ENCODE data around the gene CCDC60. TPM values are rescaled to one million over a fixed set of nuclear protein-coding genes. Genes with fewer than 3 reads are reported as not detected.

Gene CCDC60
- polyA plus RNA-seq, 3 donors = not detected

- no peaks in the 10 kb centered on the region for H4K20me1 ChIP-seq (ENCODE audit: insufficient read depth, low read length)
- H3K79me2 ChIP-seq (ENCODE audit: insufficient read depth, low read length) = no peaks in the 10 kb centered on the region
- Mint-ChIP-seq H3K4me1 (peaks cover 2% of the 10 kb centered on the region), H3K36me3 (no peaks in the 10 kb centered on the region), H3K27ac (peak overlapping the region in 1 of 7 donors; percentile 73), H3K27me3 (ENCODE audit: low read depth in 3 of 3) (peaks cover 1 to 9% (median 2%) of the 10 kb centered on the region in 3 donors), H3K4me3 (no peak overlapping the region), H3K9me3 (no peaks in the 10 kb centered on the region)
- no peak for DNase-seq
- H3K9ac ChIP-seq (ENCODE audit: insufficient read depth, low read length, poor library complexity, severe bottlenecking) = no peak overlapping the region
- H2AFZ ChIP-seq (ENCODE audit: insufficient read depth, low read depth, low read length, poor library complexity, severe bottlenecking) = no peak overlapping the region
- no peak overlapping the region for H3K4me2 ChIP-seq (replicated peaks; ENCODE audit: extremely low read depth, low read length, poor library complexity, severe bottlenecking)
- no peaks in the 10 kb centered on the region for H3K27me3 ChIP-seq (ENCODE audit: control insufficient read depth in 2 of 2, insufficient read depth in 2 of 2, low read length in 2 of 2)
- H3K27ac ChIP-seq (ENCODE audit: low read depth in 1 of 2, low read length in 2 of 2) = no peak overlapping the region
- H3K4me3 ChIP-seq (replicated peaks in 1 of 3; ENCODE audit: low read depth in 2 of 3, low read length in 3 of 3) = no peak overlapping the region
- no peaks in the 10 kb centered on the region for H3K4me1 ChIP-seq (ENCODE audit: control insufficient read depth in 1 of 2, insufficient read depth in 2 of 2, low read length in 2 of 2)
- TF ChIP-seq, protein P1, sequence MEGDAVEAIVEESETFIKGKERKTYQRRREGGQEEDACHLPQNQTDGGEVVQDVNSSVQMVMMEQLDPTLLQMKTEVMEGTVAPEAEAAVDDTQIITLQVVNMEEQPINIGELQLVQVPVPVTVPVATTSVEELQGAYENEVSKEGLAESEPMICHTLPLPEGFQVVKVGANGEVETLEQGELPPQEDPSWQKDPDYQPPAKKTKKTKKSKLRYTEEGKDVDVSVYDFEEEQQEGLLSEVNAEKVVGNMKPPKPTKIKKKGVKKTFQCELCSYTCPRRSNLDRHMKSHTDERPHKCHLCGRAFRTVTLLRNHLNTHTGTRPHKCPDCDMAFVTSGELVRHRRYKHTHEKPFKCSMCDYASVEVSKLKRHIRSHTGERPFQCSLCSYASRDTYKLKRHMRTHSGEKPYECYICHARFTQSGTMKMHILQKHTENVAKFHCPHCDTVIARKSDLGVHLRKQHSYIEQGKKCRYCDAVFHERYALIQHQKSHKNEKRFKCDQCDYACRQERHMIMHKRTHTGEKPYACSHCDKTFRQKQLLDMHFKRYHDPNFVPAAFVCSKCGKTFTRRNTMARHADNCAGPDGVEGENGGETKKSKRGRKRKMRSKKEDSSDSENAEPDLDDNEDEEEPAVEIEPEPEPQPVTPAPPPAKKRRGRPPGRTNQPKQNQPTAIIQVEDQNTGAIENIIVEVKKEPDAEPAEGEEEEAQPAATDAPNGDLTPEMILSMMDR (IDR thresholded peaks at IDR 0.05) = no peak
- no peaks in the 10 kb centered on the region for H3K9me3 ChIP-seq (replicated peaks in 1 of 2; ENCODE audit: control insufficient read depth in 1 of 2, insufficient read depth in 1 of 2, low read length in 2 of 2)
- no peaks in the 10 kb centered on the region for H3K36me3 ChIP-seq (replicated peaks in 1 of 2; ENCODE audit: control insufficient read depth in 1 of 2, insufficient read depth in 2 of 2, low read length in 2 of 2)
- intact Hi-C loops (cut with micrococcal nuclease) = no loop called here
- whole genome bisulfite sequencing (ENCODE audit: insufficient coverage) = 78% methylated on average over 2 of the region's 3 CpGs
Measured at GRCh38 chr12:119446459-119446858, 111.9 kb downstream of the CCDC60 start.

GRCh38 chr12:119447126-119447525, 112.6 kb downstream of the CCDC60 start:
- Mint-ChIP-seq H3K4me3 (no peak overlapping the region), H3K4me1 (peaks cover 2% of the 10 kb centered on the region), H3K36me3 (no peaks in the 10 kb centered on the region), H3K27ac (no peak overlapping the region), H3K27me3 (ENCODE audit: low read depth in 3 of 3) (peaks cover 1 to 9% (median 2%) of the 10 kb centered on the region in 3 donors), H3K9me3 (no peaks in the 10 kb centered on the region)
- H3K9ac ChIP-seq (ENCODE audit: insufficient read depth, low read length, poor library complexity, severe bottlenecking) = no peak overlapping the region
- intact Hi-C loops (cut with micrococcal nuclease) = no loop called here
- no peaks in the 10 kb centered on the region for H4K20me1 ChIP-seq (ENCODE audit: insufficient read depth, low read length)
- H3K4me2 ChIP-seq (replicated peaks; ENCODE audit: extremely low read depth, low read length, poor library complexity, severe bottlenecking) = no peak overlapping the region
- H3K36me3 ChIP-seq (replicated peaks in 1 of 2; ENCODE audit: control insufficient read depth in 1 of 2, insufficient read depth in 2 of 2, low read length in 2 of 2) = no peaks in the 10 kb centered on the region
- no peaks in the 10 kb centered on the region for H3K79me2 ChIP-seq (ENCODE audit: insufficient read depth, low read length)
- H3K4me1 ChIP-seq (ENCODE audit: control insufficient read depth in 1 of 2, insufficient read depth in 2 of 2, low read length in 2 of 2) = no peaks in the 10 kb centered on the region
- TF ChIP-seq, protein P1 (IDR thresholded peaks at IDR 0.05) = no peak
- no peak overlapping the region for H3K4me3 ChIP-seq (replicated peaks in 1 of 3; ENCODE audit: low read depth in 2 of 3, low read length in 3 of 3)
- H3K27me3 ChIP-seq (ENCODE audit: control insufficient read depth in 2 of 2, insufficient read depth in 2 of 2, low read length in 2 of 2) = no peaks in the 10 kb centered on the region
- no peak overlapping the region for H3K27ac ChIP-seq (ENCODE audit: low read depth in 1 of 2, low read length in 2 of 2)
- WGBS (ENCODE audit: insufficient coverage) = 57% methylated on average over 5 of the region's 7 CpGs
- H2AFZ ChIP-seq (ENCODE audit: insufficient read depth, low read depth, low read length, poor library complexity, severe bottlenecking) = no peak overlapping the region
- no peak for DNase-seq
- H3K9me3 ChIP-seq (replicated peaks in 1 of 2; ENCODE audit: control insufficient read depth in 1 of 2, insufficient read depth in 1 of 2, low read length in 2 of 2) = no peaks in the 10 kb centered on the region

All from CD14-positive monocyte (primary cell).